Measurements from ENCODE around the gene GDI1. TPM values are rescaled to one million over a fixed set of nuclear protein-coding genes. Genes with fewer than 3 reads are reported as not detected.

GDI1 gene
- total and polyA plus RNA-seq, 9 of the 15 experiments (the other 6 are each of a cell fraction or from before 2014, with no cell fraction given): 0.97 to 82.6 (median 37.5) TPM

DNA sequence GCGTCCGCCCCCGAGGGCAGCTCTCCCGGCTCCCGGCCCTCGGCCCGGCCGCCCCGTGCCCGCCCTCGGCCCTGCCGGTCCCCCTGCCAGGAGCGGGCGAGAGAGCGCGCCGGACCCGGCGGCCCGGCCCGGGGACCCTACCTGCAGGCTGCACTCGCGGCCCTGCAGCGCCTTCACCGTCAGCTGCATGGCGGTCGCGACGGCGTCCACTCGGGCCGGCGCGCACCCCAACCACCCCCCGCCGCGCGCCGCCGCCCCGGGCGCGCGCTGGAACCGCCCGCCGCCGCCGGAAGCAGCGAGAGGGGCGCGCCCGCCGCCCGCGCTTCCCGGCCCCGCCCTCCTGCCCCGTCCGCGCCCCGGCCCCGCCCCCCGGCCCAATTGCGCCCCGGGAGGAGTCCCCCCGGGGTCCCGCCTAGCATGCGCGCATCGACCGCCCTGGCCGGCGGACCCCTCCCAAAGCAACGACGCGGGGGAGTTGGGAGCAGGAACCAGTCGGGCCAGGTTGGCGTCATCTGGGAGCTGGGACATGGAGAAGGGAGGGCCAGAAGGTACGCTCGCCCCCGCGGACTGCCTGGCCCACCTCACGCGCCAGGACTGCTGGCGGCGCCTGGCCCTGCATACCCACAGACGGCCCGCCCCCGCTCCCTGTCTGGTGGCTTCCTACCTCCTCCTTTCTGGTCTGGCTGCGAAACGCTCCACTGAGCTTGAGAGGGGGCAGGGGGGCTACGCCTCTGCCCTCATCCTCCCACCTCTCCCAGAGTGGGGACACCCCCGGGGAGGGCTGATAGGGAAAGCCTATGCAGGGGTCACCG is 49.6 kb downstream of the GDI1 start, which contains the start of gene UBL4A (continued):
- TF ChIP-seq, protein P1, sequence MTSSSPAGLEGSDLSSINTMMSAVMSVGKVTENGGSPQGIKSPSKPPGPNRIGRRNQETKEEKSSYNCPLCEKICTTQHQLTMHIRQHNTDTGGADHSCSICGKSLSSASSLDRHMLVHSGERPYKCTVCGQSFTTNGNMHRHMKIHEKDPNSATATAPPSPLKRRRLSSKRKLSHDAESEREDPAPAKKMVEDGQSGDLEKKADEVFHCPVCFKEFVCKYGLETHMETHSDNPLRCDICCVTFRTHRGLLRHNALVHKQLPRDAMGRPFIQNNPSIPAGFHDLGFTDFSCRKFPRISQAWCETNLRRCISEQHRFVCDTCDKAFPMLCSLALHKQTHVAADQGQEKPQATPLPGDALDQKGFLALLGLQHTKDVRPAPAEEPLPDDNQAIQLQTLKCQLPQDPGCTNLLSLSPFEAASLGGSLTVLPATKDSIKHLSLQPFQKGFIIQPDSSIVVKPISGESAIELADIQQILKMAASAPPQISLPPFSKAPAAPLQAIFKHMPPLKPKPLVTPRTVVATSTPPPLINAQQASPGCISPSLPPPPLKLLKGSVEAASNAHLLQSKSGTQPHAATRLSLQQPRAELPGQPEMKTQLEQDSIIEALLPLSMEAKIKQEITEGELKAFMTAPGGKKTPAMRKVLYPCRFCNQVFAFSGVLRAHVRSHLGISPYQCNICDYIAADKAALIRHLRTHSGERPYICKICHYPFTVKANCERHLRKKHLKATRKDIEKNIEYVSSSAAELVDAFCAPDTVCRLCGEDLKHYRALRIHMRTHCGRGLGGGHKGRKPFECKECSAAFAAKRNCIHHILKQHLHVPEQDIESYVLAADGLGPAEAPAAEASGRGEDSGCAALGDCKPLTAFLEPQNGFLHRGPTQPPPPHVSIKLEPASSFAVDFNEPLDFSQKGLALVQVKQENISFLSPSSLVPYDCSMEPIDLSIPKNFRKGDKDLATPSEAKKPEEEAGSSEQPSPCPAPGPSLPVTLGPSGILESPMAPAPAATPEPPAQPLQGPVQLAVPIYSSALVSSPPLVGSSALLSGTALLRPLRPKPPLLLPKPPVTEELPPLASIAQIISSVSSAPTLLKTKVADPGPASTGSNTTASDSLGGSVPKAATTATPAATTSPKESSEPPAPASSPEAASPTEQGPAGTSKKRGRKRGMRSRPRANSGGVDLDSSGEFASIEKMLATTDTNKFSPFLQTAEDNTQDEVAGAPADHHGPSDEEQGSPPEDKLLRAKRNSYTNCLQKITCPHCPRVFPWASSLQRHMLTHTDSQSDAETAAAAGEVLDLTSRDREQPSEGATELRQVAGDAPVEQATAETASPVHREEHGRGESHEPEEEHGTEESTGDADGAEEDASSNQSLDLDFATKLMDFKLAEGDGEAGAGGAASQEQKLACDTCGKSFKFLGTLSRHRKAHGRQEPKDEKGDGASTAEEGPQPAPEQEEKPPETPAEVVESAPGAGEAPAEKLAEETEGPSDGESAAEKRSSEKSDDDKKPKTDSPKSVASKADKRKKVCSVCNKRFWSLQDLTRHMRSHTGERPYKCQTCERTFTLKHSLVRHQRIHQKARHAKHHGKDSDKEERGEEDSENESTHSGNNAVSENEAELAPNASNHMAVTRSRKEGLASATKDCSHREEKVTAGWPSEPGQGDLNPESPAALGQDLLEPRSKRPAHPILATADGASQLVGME (CRISPR knock-in tag; IDR thresholded peaks at IDR 0.05): no peak
- no peak for TF ChIP-seq HNRNPUL1 (IDR thresholded peaks at IDR 0.05; ENCODE audit: low read length)
- TF ChIP-seq, protein P2, sequence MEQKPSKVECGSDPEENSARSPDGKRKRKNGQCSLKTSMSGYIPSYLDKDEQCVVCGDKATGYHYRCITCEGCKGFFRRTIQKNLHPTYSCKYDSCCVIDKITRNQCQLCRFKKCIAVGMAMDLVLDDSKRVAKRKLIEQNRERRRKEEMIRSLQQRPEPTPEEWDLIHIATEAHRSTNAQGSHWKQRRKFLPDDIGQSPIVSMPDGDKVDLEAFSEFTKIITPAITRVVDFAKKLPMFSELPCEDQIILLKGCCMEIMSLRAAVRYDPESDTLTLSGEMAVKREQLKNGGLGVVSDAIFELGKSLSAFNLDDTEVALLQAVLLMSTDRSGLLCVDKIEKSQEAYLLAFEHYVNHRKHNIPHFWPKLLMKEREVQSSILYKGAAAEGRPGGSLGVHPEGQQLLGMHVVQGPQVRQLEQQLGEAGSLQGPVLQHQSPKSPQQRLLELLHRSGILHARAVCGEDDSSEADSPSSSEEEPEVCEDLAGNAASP (IDR thresholded peaks at IDR 0.05): no peak
- TF ChIP-seq NR2F6 (CRISPR knock-in tag; IDR thresholded peaks at IDR 0.05): no peak
- peak; percentile 67; the same call in 1 of the 2 replicates for TF ChIP-seq TFAP4 (CRISPR knock-in tag; IDR thresholded peaks at IDR 0.05; ENCODE audit: borderline replicate concordance)
- no peak for TF ChIP-seq STAT5A (IDR thresholded peaks at IDR 0.05; ENCODE audit: borderline replicate concordance, low read length)
- TF ChIP-seq PHB (CRISPR knock-in tag; IDR thresholded peaks at IDR 0.05): no peak
- TF ChIP-seq GTF2B (IDR thresholded peaks at IDR 0.05; ENCODE audit: extremely low read depth, insufficient read length): no peak
- TF ChIP-seq MEF2A (IDR thresholded peaks at IDR 0.05; ENCODE audit: control insufficient read depth, low read depth, low read length): no peak
- TF ChIP-seq ZNF592 (IDR thresholded peaks at IDR 0.05): no peak; the same call in 1 of the 2 replicates
- 0 out of 2 replicates have a peak, but pooled peaks have one; percentile 51 for TF ChIP-seq HNRNPL (IDR thresholded peaks at IDR 0.05; ENCODE audit: low read depth, low read length)
- TF ChIP-seq SOX6 (IDR thresholded peaks at IDR 0.05): no peak
- TF ChIP-seq ZFPM2 (CRISPR knock-in tag; IDR thresholded peaks at IDR 0.05): no peak
- TF ChIP-seq ZKSCAN1 (IDR thresholded peaks at IDR 0.05; ENCODE audit: low read depth, low read length): no peak
- TF ChIP-seq MTA2 (IDR thresholded peaks at IDR 0.05; ENCODE audit: low read depth): no peak
